K562 (cell line): ENCODE data around the gene HNRNPLL. TPM values are rescaled to one million over a fixed set of nuclear protein-coding genes. Genes with fewer than 3 reads are reported as not detected.

Source experiments
- ATAC-seq: fragments of 200-7000 bp; cut with Tn5 transposase; 3 replicates; pipeline ENCODE4 v1.9.1; 2020; ENCODE audit warnings: moderate library complexity
- BruUV-seq: library from RNA; stranded (reverse); fragments of 400-500 nt; replicated peaks from 2 replicates; lab custom pipeline; 2021; lab: Mats Ljungman, UMichigan
- CTCF ChIA-PET: fragments of 300-600 bp; formaldehyde crosslinking; extraction: SDS; loops from one replicate; lab custom pipeline; 2021; ENCODE audit warnings: low intra/inter-chr PET ratio; lab: Yijun Ruan, JAX
- POLR2A ChIA-PET: fragments of 300-600, 350-650 bp; sonication (Branson Sonifier 250); formaldehyde crosslinking; extraction: SDS; loops from one replicate; lab custom pipeline; 2021; ENCODE audit warnings: antibody characterized with exemption, inconsistent platforms; lab: Yijun Ruan, JAX
- DNase-seq, 4 experiments: peaks; one replicate each; pipeline versions ENCODE4 v3.0.0 to v3.0.0-alpha.2; 2011 to 2018; ENCODE audit warnings: low spot score in 3 of 4, mixed read lengths in 3 of 4; ENCODE audit errors: extremely low read depth in 1 of 4
- FAIRE-seq: peaks from 2 replicates; lab custom pipeline; 2011; peaks lifted over from hg19 to GRCh38; lab: Jason Lieb, UNC
- H2AFZ ChIP-seq: 2 replicates; pipeline ENCODE4 v1.6.0; 2011; ENCODE audit warnings: low read depth, low read length, control low read depth, inconsistent platforms
- H3K27ac ChIP-seq: fragments of 200-600 bp; 3 replicates; pipeline ENCODE4 v1.8.0; 2011; ENCODE audit warnings: low read depth, mild to moderate bottlenecking, control low read depth, inconsistent platforms, low read length, moderate library complexity, mixed read lengths; ENCODE audit errors: extremely low read depth
- H3K27me3 ChIP-seq, 2 experiments: fragments of 300-600 bp in 1 of 2; 2 replicates in 1 of 2; 3 replicates in 1 of 2; pipeline versions ENCODE4 v1.6.0 to v1.8.0; 2011; ENCODE audit warnings: inconsistent platforms in 2 of 2, low read length in 2 of 2, mild to moderate bottlenecking in 1 of 2, mixed read lengths in 1 of 2, moderate library complexity in 1 of 2; ENCODE audit not compliant: control insufficient read depth in 2 of 2, insufficient read depth in 2 of 2
- H3K36me3 ChIP-seq: fragments of 300-600 bp; 3 replicates; pipeline ENCODE4 v1.8.0; 2011; ENCODE audit warnings: mild to moderate bottlenecking, low read length, inconsistent platforms; ENCODE audit not compliant: control insufficient read depth, insufficient read depth
- H3K4me1 ChIP-seq, 2 experiments: fragments of 200-600 bp in 1 of 2; replicated peaks in 1 of 2; 2 replicates in 1 of 2; 3 replicates in 1 of 2; pipeline versions ENCODE4 v1.5.1 to v1.8.0; 2011; ENCODE audit warnings: inconsistent platforms in 2 of 2, low read length in 2 of 2, mild to moderate bottlenecking in 1 of 2, mixed read lengths in 1 of 2, moderate library complexity in 1 of 2; ENCODE audit not compliant: control insufficient read depth in 2 of 2, insufficient read depth in 2 of 2
- H3K4me2 ChIP-seq: 2 replicates; pipeline ENCODE4 v1.6.1; 2011; ENCODE audit warnings: low read length, control low read depth, inconsistent platforms, mixed read lengths; ENCODE audit not compliant: insufficient read depth
- H3K4me3 ChIP-seq: fragments of 200-600 bp; sonication (generic), shearing (Covaris generic); 2 replicates; pipeline ENCODE4 v1.5.1; 2016; ENCODE audit warnings: control low read depth, inconsistent platforms
- H3K79me2 ChIP-seq: fragments of 200-600 bp; 3 replicates; pipeline ENCODE4 v1.8.0; 2011; ENCODE audit warnings: low read length, inconsistent platforms; ENCODE audit not compliant: control insufficient read depth, insufficient read depth
- H3K9ac ChIP-seq, 2 experiments: 2 replicates each; pipeline versions ENCODE4 v1.6.0 to v1.6.1; 2011; ENCODE audit warnings: low read depth in 2 of 2, low read length in 2 of 2, control low read depth in 1 of 2, inconsistent platforms in 1 of 2, mild to moderate bottlenecking in 1 of 2, mixed read lengths in 1 of 2; ENCODE audit not compliant: insufficient read depth in 1 of 2
- H3K9me1 ChIP-seq: one replicate; pipeline ENCODE4 v1.6.0; 2011; ENCODE audit warnings: inconsistent platforms, mild to moderate bottlenecking, low read length, moderate library complexity; ENCODE audit not compliant: control insufficient read depth, insufficient read depth
- H3K9me3 ChIP-seq: replicated peaks from 2 replicates; pipeline ENCODE4 v1.5.1; 2011; ENCODE audit warnings: low read depth, low read length, inconsistent platforms; ENCODE audit not compliant: control insufficient read depth, insufficient read depth
- H4K20me1 ChIP-seq: replicated peaks from 2 replicates; pipeline ENCODE4 v1.6.1; 2011; ENCODE audit warnings: low read length, inconsistent platforms, mixed read lengths; ENCODE audit not compliant: control insufficient read depth, insufficient read depth
- HCFC1 ChIP-seq: IDR thresholded peaks from 2 replicates; pipeline ENCODE4 v1.6.1; 2012; ENCODE audit warnings: low read depth, low read length, improper control_type of control experiment
- ZC3H8 ChIP-seq: fragments of 450-650 bp; IDR thresholded peaks from 2 replicates; pipeline ENCODE4 v1.6.1; 2017
- WGBS: fragments of 100-300 bp; shearing (Covaris generic); methylation state at CpG from one replicate; pipeline ENCODE4 v1.1.6; 2016; ENCODE audit warnings: low coverage, mixed read lengths; ENCODE audit not compliant: insufficient coverage; ENCODE audit errors: missing lambda C conversion rate; 5-methylcytosine and 5-hydroxymethylcytosine counted together
- in situ Hi-C: fragments of 300-500 bp; cut with MboI; formaldehyde crosslinking; loops from 4 replicates; pipeline ENCODE4 v1.15.0; 2018; ENCODE audit warnings: inconsistent platforms, mixed read lengths
- intact Hi-C: fragments of 100-400 bp; cut with micrococcal nuclease; formaldehyde crosslinking; loops from 2 replicates; pipeline ENCODE4 v1.14.2; 2022
- polyA plus RNA-seq, 8 experiments: library from polyadenylated mRNA; depleted of rRNA in 4 of 8; stranded (reverse) in 5 of 8; unstranded in 3 of 8; fragments of >200 nt; fragmentation: Nextera tagmentation in 2 of 8; fragmentation: Illumina TruSeq in 1 of 8; extraction: Ambion mirVana in 2 of 8; extraction: Trizol in 1 of 8; gene quantifications; 2 replicates each; pipeline versions ENCODE4 v1.2.1 to v1.2.3, GENCODE V29; 2011 to 2014; ENCODE audit warnings: inconsistent platforms in 1 of 8, missing spikeins in 1 of 8
- total RNA-seq, 7 experiments: library from RNA; depleted of rRNA in 6 of 7; stranded (reverse); fragments of >200 nt in 6 of 7; fragmentation: Illumina TruSeq in 2 of 7; extraction: Trizol in 2 of 7; gene quantifications; 2 replicates each; pipeline versions ENCODE4 v1.2.1 to v1.2.3, GENCODE V29; 2011 to 2021; ENCODE audit warnings: low replicate concordance in 1 of 7
- TF ChIP-seq, protein P1 (sequence below): fragments of 250-450 bp; sonication (Bioruptor Pico); IDR thresholded peaks from 2 replicates; pipeline ENCODE4 v1.4.0; 2020; ENCODE audit warnings: mild to moderate bottlenecking
- TF ChIP-seq, protein P2 (sequence below), 2 experiments: fragments of 450-650 bp in 1 of 2; sonication (generic) in 1 of 2; formaldehyde crosslinking in 1 of 2; IDR thresholded peaks in 1 of 2; conservative IDR thresholded peaks in 1 of 2; 2 replicates each; pipeline versions ENCODE4 v1.6.1 to v1.8.1; 2016 to 2023; ENCODE audit warnings: mild to moderate bottlenecking in 2 of 2, moderate library complexity in 2 of 2, inconsistent platforms in 1 of 2, missing genetic modification reagents in 1 of 2
- TF ChIP-seq, protein P3 (sequence below): sonication (generic); formaldehyde crosslinking; IDR thresholded peaks from 2 replicates; pipeline ENCODE4 v1.8.0; 2022; ENCODE audit warnings: mild to moderate bottlenecking, missing genetic modification reagents, borderline replicate concordance

The HNRNPLL gene
- total and polyA plus RNA-seq, 9 of the 15 experiments (the other 6 are each of a cell fraction or from before 2014, with no cell fraction given) = 19.8 to 135 (median 57.8) TPM

DNA sequence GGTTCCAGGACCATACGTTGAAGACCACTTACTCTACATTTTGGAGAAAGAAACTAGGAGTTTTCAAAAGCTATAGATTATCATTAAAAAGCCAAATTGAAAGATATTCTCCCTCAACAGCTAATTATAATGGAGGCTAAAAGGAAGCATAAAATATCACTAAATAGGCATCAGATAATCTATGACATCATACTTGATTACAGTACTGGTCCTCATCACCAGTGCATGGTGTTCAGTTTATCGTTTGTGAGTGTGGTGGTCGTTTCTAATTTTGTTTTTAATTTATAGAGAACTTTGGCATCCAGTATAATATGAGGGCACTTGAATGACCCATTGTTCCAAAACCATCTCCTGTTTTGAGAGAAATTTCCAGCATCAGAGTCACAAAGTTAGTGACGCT, 80.9 kb downstream of the HNRNPLL start:
- Histone ChIP-seq H3K36me3 (no peaks in the 10 kb centered on the region), H3K4me2 (no peak overlapping the region), H3K4me1 (peaks cover 0 to 1% of the 10 kb centered on the region in 2 experiments; a peak in 2 of 5 replicates), H3K27me3 (no peaks in the 10 kb centered on the region), H4K20me1 (no peaks in the 10 kb centered on the region), H3K79me2 (no peaks in the 10 kb centered on the region), H3K9ac (no peak overlapping the region), H2AFZ (no peak overlapping the region), H3K27ac (no peak overlapping the region), H3K4me3 (no peak overlapping the region), H3K9me3 (no peaks in the 10 kb centered on the region), H3K9me1 (no peaks in the 10 kb centered on the region)
- POLR2A ChIA-PET = no interaction called here
- TF ChIP-seq, protein P1, sequence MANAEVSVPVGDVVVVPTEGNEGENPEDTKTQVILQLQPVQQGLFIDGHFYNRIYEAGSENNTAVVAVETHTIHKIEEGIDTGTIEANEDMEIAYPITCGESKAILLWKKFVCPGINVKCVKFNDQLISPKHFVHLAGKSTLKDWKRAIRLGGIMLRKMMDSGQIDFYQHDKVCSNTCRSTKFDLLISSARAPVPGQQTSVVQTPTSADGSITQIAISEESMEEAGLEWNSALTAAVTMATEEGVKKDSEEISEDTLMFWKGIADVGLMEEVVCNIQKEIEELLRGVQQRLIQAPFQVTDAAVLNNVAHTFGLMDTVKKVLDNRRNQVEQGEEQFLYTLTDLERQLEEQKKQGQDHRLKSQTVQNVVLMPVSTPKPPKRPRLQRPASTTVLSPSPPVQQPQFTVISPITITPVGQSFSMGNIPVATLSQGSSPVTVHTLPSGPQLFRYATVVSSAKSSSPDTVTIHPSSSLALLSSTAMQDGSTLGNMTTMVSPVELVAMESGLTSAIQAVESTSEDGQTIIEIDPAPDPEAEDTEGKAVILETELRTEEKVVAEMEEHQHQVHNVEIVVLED = no peak
- TF ChIP-seq, protein P2, sequence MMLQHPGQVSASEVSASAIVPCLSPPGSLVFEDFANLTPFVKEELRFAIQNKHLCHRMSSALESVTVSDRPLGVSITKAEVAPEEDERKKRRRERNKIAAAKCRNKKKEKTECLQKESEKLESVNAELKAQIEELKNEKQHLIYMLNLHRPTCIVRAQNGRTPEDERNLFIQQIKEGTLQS (IDR thresholded peaks at IDR 0.05) = peak; percentile 43
- TF ChIP-seq, protein P2 (CRISPR knock-in tag; conservative IDR thresholded peaks at IDR 0.05) = no peak
- TF ChIP-seq, protein P3, sequence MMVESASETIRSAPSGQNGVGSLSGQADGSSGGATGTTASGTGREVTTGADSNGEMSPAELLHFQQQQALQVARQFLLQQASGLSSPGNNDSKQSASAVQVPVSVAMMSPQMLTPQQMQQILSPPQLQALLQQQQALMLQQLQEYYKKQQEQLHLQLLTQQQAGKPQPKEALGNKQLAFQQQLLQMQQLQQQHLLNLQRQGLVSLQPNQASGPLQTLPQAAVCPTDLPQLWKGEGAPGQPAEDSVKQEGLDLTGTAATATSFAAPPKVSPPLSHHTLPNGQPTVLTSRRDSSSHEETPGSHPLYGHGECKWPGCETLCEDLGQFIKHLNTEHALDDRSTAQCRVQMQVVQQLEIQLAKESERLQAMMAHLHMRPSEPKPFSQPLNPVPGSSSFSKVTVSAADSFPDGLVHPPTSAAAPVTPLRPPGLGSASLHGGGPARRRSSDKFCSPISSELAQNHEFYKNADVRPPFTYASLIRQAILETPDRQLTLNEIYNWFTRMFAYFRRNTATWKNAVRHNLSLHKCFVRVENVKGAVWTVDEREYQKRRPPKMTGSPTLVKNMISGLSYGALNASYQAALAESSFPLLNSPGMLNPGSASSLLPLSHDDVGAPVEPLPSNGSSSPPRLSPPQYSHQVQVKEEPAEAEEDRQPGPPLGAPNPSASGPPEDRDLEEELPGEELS (CRISPR knock-in tag) = no peak
- TF ChIP-seq HCFC1 (no peak), ZC3H8 (no peak)
- intact Hi-C loops = no loop called here
- CTCF ChIA-PET = no interaction called here
- BruUV-seq = no TSS peak
- DNase-seq (no peak), FAIRE-seq (no peak), ATAC-seq (no peak)
- WGBS = 36% methylated on average over 4 of the region's 4 CpGs
- in situ Hi-C loops = no loop called here
